Smooth muscle cell (in vitro differentiated cells): Measurements from ENCODE around the gene TRABD2B. TPM values are rescaled to one million over a fixed set of nuclear protein-coding genes. Genes with fewer than 3 reads are reported as not detected.
A peak's percentile ranks its signal among the peaks of the same experiment; 100 is the strongest.

ENCODE experiments used
- DNase-seq: peaks from one replicate; lab custom pipeline; 2025; ENCODE audit not compliant: unreplicated experiment; lab: John Stamatoyannopoulos, UW
- H2AFZ ChIP-seq: fragments of 200-600 bp; sonication (generic); 2 replicates; pipeline ENCODE4 v1.6.0; 2016; ENCODE audit warnings: antibody characterized with exemption, low read depth, mild to moderate bottlenecking
- H3F3A ChIP-seq: fragments of 200-600 bp; sonication (generic); 2 replicates; pipeline ENCODE4 v1.6.0; 2017; ENCODE audit warnings: antibody characterized with exemption, low read depth
- H3K27ac ChIP-seq: fragments of 200-600 bp; sonication (generic); 2 replicates; pipeline ENCODE4 v1.5.1; 2016; ENCODE audit warnings: low read depth, mild to moderate bottlenecking
- H3K27me3 ChIP-seq: fragments of 200-600 bp; sonication (generic); 2 replicates; pipeline ENCODE4 v1.6.1; 2016; ENCODE audit warnings: low read depth, mild to moderate bottlenecking
- H3K36me3 ChIP-seq: fragments of 200-600 bp; sonication (generic); 2 replicates; pipeline ENCODE4 v1.5.1; 2016; ENCODE audit warnings: low read depth
- H3K4me1 ChIP-seq: fragments of 200-600 bp; sonication (generic); 2 replicates; pipeline ENCODE4 v1.5.1; 2016; ENCODE audit warnings: low read depth
- H3K4me2 ChIP-seq: fragments of 200-600 bp; sonication (generic); 2 replicates; pipeline ENCODE4 v1.6.0; 2016; ENCODE audit warnings: mild to moderate bottlenecking
- H3K4me3 ChIP-seq: fragments of 200-600 bp; sonication (generic); 2 replicates; pipeline ENCODE4 v1.5.1; 2016; ENCODE audit warnings: mild to moderate bottlenecking
- H3K79me2 ChIP-seq: fragments of 200-600 bp; sonication (generic); 2 replicates; pipeline ENCODE4 v1.6.0; 2016; ENCODE audit warnings: low read depth, mild to moderate bottlenecking
- H3K9ac ChIP-seq: fragments of 200-600 bp; sonication (generic); 2 replicates; pipeline ENCODE4 v1.6.0; 2016; ENCODE audit warnings: low read depth
- H3K9me3 ChIP-seq: fragments of 200-600 bp; sonication (generic); replicated peaks from 2 replicates; pipeline ENCODE4 v1.5.1; 2016; ENCODE audit warnings: low read depth
- H4K20me1 ChIP-seq: fragments of 200-600 bp; sonication (generic); 2 replicates; pipeline ENCODE4 v1.6.0; 2016; ENCODE audit warnings: low read depth
- CTCF ChIP-seq: fragments of 200-600 bp; sonication (generic); IDR thresholded peaks from 2 replicates; pipeline ENCODE4 v1.5.1; 2017; ENCODE audit warnings: borderline replicate concordance, mild to moderate bottlenecking, antibody characterized with exemption; ENCODE audit not compliant: insufficient read depth, poor library complexity, severe bottlenecking
- WGBS: methylation state at CpG from one replicate; pipeline ENCODE4 v1.1.7; 2016; ENCODE audit warnings: low lambda C conversion rate; 5-methylcytosine and 5-hydroxymethylcytosine counted together
- polyA plus RNA-seq: library from polyadenylated mRNA; unstranded; fragments of >200 nt; fragmentation: Nextera tagmentation; extraction: Ambion mirVana; gene quantifications from 2 replicates; pipeline ENCODE4 v1.2.1, GENCODE V29; 2016
- total RNA-seq: library from RNA; depleted of rRNA; stranded (reverse); fragments of >200 nt; gene quantifications from 2 replicates; pipeline ENCODE4 v1.2.3, GENCODE V29; 2014

The TRABD2B gene
- total and polyA plus RNA-seq, 2 experiments from 2014 or later: 0.94 to 4.9 TPM

GRCh38 chr1:47981667-47982350, 15.4 kb downstream of the TRABD2B start:
- no peaks in the 10 kb centered on the region for H3K9me3 ChIP-seq

GRCh38 chr1:47980501-47980900, 16.7 kb downstream of the TRABD2B start:
- DNase-seq: no peak
- H3K4me3 ChIP-seq: no peak overlapping the region
- no peak overlapping the region for H3K9ac ChIP-seq
- no peaks in the 10 kb centered on the region for H3K36me3 ChIP-seq
- peaks cover 83% of the 10 kb centered on the region for H4K20me1 ChIP-seq
- peaks cover 3% of the 10 kb centered on the region for H3F3A ChIP-seq
- WGBS: 100% methylated on average over 3 of the region's 3 CpGs
- H3K4me1 ChIP-seq: peaks cover 11% of the 10 kb centered on the region
- H3K79me2 ChIP-seq: peaks cover 3% of the 10 kb centered on the region
- H3K27me3 ChIP-seq: peaks cover 14% of the 10 kb centered on the region
- H3K9me3 ChIP-seq: no peaks in the 10 kb centered on the region
- H2AFZ ChIP-seq: no peak overlapping the region
- TF ChIP-seq CTCF: no peak
- H3K27ac ChIP-seq: no peak overlapping the region
- H3K4me2 ChIP-seq: no peak overlapping the region

More at GRCh38 chr1:47981667-47982350, 15.4 kb downstream of the TRABD2B start:
- no peak overlapping the region for H3K4me3 ChIP-seq
- peaks cover 3% of the 10 kb centered on the region for H3K79me2 ChIP-seq
- no peak overlapping the region for H3K4me2 ChIP-seq
- peaks cover 14% of the 10 kb centered on the region for H3K27me3 ChIP-seq
- H4K20me1 ChIP-seq: peaks cover 84% of the 10 kb centered on the region
- H2AFZ ChIP-seq: no peak overlapping the region
- no peaks in the 10 kb centered on the region for H3K36me3 ChIP-seq
- no peak for TF ChIP-seq CTCF
- H3K9ac ChIP-seq: no peak overlapping the region
- H3F3A ChIP-seq: peaks cover 12% of the 10 kb centered on the region
- no peak for DNase-seq
- no peak overlapping the region for H3K27ac ChIP-seq
- H3K4me1 ChIP-seq: peaks cover 11% of the 10 kb centered on the region

GRCh38 chr1:47979724-47980123, 17.5 kb downstream of the TRABD2B start:
- Histone ChIP-seq H3K4me2 (no peak overlapping the region), H3K27ac (no peak overlapping the region), H3K9me3 (no peaks in the 10 kb centered on the region), H2AFZ (no peak overlapping the region), H3K27me3 (peaks cover 14% of the 10 kb centered on the region), H3K4me1 (peaks cover 11% of the 10 kb centered on the region), H3K9ac (no peak overlapping the region), H3K79me2 (peaks cover 3% of the 10 kb centered on the region), H3F3A (no peaks in the 10 kb centered on the region), H3K4me3 (no peak overlapping the region), H3K36me3 (no peaks in the 10 kb centered on the region), H4K20me1 (peaks cover 82% of the 10 kb centered on the region)
- no peak for DNase-seq
- no peak for TF ChIP-seq CTCF
- 90% methylated on average over 3 of the region's 3 CpGs for WGBS

GRCh38 chr1:47978486-47978885, 18.7 kb downstream of the TRABD2B start:
- Histone ChIP-seq H3K4me1 (peaks cover under 1% of the 10 kb centered on the region), H3K4me3 (no peak overlapping the region), H3K36me3 (no peaks in the 10 kb centered on the region), H3K27me3 (peaks cover 11% of the 10 kb centered on the region), H3K9ac (no peak overlapping the region), H4K20me1 (peaks cover 79% of the 10 kb centered on the region), H3F3A (no peaks in the 10 kb centered on the region), H2AFZ (no peak overlapping the region), H3K9me3 (no peaks in the 10 kb centered on the region), H3K79me2 (peaks cover 3% of the 10 kb centered on the region), H3K4me2 (peak overlapping the region; percentile 12), H3K27ac (peak overlapping the region; percentile 71)
- DNase-seq: no peak
- no peak for TF ChIP-seq CTCF
- 29% methylated on average over 12 of the region's 12 CpGs for WGBS
